HG02970 (cell line): ENCODE results near the gene NAGLU.

ENCODE experiments used
- ATAC-seq: cut with Tn5 transposase; IDR thresholded peaks from one replicate; pipeline ENCODE4 v1.9.1; 2021; ENCODE audit warnings: mild to moderate bottlenecking, moderate library complexity, moderate number of reproducible peaks; ENCODE audit not compliant: unreplicated experiment, low FRiP score

NAGLU gene

DNA sequence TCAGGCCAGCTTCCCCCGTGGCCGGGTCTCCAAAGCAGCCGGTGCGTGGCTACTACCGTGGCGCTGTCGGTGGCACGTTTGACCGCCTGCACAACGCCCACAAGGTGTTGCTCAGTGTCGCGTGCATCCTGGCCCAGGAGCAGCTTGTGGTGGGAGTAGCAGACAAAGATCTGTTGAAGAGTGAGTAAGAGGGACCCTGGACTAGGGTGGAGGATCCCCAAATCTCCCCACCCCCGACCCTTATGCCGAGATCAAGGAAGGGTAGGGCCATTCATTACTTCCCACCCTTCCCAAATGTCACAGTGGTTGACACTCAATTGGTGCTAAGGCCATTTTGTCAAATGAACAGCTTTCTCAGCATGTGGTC, 27.1 kb downstream of the NAGLU start:
- ATAC-seq, result no peak

GRCh38 chr17:42563543-42563942, 27.5 kb downstream of the NAGLU start:
- no peak for ATAC-seq

DNA sequence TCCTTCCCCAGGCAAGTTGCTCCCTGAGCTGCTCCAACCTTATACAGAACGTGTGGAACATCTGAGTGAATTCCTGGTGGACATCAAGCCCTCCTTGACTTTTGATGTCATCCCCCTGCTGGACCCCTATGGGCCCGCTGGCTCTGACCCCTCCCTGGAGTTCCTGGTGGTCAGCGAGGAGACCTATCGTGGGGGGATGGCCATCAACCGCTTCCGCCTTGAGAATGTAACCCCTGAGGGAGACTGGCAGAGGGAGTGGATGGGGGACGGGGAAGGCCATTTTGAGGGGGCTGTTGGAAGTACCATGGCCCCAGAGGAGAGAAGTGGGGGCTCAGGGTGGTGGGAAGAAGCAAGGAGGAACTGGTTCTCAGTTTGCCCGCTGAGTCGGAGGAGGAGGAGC, 27.9 kb downstream of the NAGLU start:
- no peak for ATAC-seq

DNA sequence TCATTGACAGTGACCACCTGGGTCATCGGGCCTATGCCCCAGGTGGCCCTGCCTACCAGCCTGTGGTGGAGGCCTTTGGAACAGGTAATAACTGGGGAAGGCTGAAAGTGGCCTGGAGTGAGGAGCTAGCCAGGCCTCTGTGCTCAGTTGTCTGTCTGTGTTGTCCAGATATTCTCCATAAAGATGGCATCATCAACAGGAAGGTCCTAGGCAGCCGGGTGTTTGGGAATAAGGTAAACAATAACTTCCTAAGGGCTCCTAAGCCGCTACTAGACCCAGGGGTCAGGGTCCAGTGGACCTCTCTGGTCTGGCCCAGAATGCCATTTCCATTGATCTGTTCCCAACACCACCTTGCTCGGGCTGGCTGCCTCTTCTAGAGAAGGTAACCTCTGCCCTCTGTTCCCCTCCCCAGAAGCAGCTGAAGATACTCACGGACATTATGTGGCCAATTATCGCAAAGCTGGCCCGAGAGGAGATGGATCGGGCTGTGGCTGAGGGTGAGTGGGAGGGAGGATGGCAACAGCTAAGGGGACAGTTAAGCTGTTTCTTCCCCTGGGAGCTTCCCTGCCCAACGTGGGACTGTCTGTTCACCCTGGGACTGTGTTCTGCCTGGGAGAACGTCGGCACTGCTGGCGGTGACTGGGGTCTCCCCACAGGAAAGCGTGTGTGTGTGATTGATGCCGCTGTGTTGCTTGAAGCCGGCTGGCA, 28.9 kb downstream of the NAGLU start:
- ATAC-seq, result no peak

DNA sequence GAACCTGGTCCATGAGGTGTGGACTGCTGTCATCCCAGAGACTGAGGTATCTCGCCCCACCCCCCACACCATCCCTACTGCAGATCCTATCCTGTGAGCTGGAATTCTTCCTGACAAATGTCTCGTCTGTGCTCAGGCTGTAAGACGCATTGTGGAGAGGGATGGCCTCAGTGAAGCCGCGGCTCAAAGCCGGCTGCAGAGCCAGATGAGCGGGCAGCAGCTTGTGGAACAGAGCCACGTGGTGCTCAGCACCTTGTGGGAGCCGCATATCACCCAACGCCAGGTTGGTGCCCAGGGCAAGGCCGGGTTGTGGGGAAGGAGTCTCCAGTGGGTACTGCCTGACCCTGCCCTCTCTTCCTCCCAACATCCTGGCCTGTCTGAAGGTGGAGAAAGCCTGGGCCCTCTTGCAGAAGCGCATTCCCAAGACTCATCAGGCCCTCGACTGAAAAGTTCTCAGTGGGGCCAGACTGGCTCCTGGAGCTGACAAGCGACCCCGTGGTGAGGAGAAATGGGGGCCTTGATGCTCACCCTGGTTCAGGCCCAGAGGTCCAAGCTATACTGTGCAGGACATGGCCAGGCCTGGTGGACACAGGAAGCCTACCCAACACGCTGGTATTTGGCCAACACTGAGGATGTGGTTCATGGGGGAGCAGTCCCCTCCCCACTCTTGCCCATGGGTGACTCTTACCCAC, 29.6 kb downstream of the NAGLU start:
- ATAC-seq, result no peak

GRCh38 chr17:42566215-42566882, 30.3 kb downstream of the NAGLU start:
- ATAC-seq, result no peak

DNA sequence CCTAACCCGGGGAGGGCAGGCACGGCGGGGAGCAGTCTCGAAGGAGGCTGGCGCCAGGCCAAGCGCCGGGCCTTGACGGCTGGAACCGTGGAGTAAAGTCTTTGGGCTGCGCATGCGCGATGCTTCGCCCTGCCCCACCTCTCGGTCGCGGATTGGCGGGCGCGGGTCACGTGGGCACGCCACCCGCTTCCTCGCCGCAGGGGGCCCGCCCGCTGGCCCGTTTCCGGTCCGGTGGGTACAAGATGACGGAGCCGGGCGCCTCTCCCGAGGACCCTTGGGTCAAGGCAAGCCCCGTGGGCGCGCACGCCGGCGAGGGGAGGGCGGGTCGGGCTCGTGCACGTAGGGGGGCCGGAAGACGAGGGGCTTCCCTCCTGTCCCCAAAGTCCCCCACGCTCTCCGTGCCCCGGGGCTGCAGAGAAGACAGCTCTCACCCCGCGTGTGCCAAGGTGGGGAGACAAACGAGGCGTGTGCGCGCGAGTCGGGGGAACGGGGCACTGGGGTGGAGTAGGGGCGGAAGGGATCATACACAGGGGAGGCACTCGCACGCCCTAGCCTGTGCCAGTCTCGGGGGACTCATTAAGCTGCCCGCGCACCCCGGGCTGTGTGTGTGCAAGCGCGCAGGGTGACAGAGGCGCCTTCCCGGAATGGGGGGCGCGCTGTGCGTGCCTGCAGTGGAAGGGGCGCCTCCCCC, 31.0 kb downstream of the NAGLU start, which contains the start of gene MLX:
MLX (plus strand) TSS at position 218 of the 691 bp plus-strand sequence; CDS start at position 243, 25 bp downstream.
- peak; percentile 74 for ATAC-seq

- ATAC-seq, result no peak
These were observed 32.5 kb downstream of the NAGLU start for GRCh38 chr17:42568341-42569111.

DNA sequence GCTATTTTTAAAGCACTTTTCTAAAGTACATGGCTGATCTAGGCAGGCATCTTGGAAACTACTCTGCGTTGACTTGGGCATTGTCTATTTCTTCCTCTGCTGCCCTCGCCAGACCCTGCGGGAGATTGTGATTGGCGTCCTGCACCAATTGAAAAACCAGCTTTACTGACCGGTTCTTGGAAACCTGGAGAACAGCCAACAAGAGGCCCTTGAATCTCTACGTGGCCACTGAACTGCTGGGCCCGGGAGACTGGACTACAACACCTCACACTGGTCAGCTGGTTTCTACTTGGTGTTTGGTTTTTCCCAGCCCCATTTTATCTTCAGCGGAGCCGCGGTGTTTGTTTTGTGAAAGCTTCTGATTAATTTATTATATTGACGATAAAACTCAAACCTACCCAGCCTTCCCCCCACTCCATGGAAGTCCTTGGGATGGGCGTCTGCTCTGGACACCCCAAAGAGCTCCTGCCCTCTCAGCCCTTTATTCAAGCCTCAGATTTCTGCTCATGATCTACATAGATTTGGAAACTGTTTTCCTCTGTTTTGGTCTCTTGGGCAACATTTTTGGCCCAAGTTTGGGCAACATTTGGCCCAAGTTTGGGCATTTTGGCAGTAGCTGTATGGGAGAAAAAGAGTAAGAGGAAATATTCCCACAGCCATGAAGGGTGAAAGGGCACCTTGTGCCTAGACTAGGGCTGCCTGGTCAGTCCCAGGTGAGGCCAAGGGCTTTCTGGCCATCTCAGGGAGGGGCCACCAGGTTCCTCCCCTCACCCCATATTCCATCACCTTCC, 35.6 kb downstream of the NAGLU start:
- ATAC-seq, result no peak

DNA sequence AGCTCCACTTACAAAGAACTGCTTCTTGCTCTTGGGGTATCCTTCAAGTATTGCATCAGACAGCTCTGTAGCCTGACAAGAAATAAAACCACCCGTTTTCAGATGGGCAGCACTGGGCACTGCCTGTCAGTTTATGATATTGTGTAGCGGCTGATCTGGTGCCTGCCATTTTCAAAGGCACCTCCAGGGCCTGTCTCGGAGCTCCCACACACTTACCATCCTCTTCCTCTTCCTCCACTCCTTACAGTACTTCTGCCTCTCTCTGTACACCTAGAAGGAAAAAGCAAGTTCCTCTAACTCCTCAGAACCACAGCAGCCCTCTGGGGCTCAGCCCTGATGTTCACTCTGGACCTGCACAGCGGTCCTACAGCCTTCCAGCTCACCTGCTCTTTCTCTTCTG, 37.1 kb downstream of the NAGLU start:
- ATAC-seq, result no peak

DNA sequence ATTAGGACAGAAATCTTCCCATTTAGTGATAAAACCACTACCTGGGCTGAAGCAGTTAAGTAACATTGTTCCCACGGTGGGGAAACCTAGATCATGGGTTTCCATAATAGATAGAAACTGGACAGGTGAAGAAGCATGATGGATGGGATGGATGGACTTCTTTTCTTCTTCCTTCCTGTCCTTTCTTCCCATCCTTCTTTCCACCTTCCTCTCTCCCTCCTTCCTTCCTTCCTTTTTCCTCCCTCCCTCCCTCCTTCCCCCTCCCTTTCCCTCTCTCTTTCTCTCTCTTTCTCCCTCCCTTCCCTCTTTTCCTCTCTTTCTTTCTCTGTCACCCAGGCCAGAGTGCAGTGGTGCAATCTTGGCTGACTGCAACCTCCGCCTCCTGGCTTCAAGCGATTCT, 38.4 kb downstream of the NAGLU start:
- no peak for ATAC-seq

DNA sequence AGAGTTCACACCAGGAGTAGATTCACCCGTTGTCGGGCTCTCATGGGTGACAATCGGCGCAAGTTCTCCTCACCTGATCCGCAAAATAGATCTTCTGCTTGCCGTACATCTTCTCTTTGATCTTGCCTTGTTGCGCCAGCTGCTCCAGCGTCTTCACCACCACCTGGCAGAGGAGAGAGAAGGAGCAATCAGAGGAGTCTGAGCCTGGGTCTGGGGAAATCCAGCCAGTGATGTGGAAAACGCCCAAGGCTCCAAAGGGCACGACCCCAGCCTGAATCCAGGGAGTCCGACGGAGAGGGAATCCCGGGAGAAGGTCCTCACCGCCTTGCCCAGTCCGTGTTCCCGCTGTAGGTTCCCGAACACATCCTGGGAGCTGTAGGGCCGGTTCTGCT, 41.1 kb downstream of the NAGLU start:
- ATAC-seq, result no peak

DNA sequence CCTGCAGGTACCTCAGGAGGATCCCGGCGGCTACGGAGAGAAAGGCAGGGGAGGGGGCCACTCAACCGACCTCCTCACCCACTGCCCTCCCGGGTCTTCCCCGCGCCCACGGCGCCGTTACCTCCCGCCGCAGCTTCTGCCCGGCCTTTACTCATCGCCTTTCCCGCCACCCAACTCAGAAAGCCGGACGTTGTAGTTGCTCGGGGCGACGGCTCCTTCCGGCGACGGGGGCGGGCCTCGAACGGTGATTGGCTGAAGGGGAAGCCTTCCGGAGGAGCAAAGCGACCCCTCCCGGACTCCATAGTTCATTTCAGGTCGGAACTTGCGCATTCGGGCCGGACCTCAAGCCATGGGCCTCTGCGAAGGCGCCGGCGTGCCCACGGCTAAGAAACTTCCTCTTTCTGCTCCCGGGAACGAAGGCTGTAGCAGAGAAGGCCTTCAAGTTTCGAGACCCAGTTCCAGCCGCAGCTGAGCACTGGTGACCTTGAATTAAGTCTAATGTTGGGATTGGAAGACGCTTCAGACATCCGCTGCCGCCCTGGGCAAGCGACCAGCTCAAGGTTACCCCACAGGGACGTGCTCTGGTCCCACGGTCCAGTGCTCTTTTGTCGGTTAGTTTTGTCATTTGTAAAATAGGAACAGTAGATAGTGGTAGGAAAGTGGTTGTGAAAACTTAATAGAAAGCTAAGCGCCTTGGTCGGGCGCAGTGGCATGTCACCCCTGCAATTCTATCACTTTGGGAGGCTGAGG, 41.7 kb downstream of the NAGLU start, which contains the start of gene PSMC3IP:
PSMC3IP (minus strand) TSS at position 198 of the 750 bp plus-strand sequence; CDS start at position 155, 43 bp downstream.
- peak; percentile 62 for ATAC-seq

- ATAC-seq, result peak; percentile 46
These were observed 42.3 kb downstream of the NAGLU start for GRCh38 chr17:42578282-42578869.

- ATAC-seq, result no peak
These were observed 43.9 kb downstream of the NAGLU start for GRCh38 chr17:42579794-42580551.

DNA sequence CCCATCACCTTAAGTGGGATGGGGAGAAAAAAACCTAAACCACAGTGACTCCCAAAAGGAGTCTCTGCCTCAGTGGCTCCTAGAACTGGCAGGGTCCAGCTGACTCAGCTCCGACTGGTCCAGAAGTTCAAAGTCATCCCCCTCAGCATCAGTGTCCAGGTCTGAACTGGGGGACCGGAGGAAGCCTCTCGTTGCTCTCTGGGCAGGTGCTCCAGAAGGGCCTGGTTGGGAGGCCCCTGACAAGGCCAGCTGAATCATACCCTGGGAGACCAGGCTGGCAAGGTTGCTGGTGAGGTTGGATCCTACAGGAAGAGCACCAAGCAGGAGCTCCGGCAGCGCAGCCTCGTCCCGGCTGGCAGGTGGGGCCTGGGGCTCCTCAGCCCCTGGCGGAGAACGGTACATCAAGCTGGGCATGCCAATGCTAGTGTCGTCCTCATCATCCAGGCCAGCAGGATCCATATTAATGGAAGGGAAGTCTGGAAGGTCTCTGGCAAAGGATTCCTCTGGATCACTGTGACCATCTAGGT, 45.8 kb downstream of the NAGLU start:
- ATAC-seq, result no peak

DNA sequence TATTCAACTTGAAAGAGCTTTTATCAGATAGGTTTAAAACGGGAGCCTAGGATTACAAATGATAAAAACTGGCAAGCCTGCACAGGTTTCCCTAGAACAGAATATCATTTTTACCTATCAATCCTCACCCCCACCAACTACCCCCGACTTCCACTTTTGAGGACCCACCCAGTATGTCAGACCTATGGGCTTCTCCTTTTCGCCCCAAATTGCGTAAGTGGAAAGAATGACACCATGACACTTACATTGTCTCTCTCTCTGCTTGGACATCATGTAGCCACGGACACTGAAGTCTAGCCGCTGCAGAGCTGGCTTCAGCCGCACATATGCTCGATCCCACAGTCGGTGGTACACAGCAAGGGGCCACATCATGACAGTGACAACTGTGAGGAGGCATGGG, 48.8 kb downstream of the NAGLU start:
- no peak for ATAC-seq
